HG03196 (cell line): ENCODE results near the gene MVP.
"Not testable (repeated sequence)": the region's sequence is repeated elsewhere in the genome, so short reads cannot be mapped to it uniquely, and the experiment has no call there.

ENCODE experiments used
- ATAC-seq: cut with Tn5 transposase; IDR thresholded peaks from one replicate; pipeline ENCODE4 v1.9.1; 2021; ENCODE audit not compliant: unreplicated experiment

The MVP gene

GRCh38 chr16:29868396-29869009, 48.2 kb downstream of the MVP start:
- no peak for ATAC-seq

DNA sequence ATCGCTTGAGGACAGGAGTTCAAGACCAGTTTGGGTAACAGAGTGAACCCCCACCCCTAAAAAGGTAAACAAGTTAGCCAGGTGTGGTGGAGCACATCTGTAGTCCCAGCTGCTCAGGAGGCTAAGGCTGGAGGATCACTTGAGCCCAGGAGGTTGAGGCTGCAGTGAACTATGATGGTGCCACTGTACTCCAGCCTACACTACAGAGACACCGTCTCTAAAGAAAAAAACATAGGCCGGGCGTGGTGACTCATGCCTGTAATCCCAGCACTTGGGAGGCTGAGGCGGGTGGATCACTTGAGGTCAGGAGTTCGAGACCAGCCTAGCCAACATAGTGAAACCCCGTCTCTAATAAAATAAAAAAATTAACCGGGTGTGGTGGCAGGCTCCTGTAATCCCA, 48.8 kb downstream of the MVP start:
- ATAC-seq = not testable (repeated sequence)

GRCh38 chr16:29871822-29872546, 51.7 kb downstream of the MVP start:
- no peak for ATAC-seq

DNA sequence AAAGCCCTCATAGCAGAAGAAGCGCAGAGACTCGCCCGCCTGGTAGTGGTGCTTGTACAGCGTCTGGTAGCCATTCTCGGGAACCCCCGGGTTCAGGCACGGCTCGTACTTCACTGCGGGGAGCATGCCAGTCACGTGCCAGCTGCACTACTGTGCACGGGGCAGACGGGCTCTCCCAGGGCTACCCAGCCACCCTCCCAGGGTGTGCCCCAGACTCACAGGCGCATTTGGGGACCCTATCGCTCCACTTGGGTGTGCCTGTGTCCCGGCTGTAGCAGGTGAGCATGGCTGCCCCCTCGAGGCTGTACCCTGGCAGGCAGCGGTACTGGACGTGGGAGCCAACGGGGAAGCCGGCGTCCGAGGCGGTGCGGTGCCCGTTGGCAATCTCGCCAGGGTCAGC, 53.1 kb downstream of the MVP start:
- ATAC-seq = no peak

DNA sequence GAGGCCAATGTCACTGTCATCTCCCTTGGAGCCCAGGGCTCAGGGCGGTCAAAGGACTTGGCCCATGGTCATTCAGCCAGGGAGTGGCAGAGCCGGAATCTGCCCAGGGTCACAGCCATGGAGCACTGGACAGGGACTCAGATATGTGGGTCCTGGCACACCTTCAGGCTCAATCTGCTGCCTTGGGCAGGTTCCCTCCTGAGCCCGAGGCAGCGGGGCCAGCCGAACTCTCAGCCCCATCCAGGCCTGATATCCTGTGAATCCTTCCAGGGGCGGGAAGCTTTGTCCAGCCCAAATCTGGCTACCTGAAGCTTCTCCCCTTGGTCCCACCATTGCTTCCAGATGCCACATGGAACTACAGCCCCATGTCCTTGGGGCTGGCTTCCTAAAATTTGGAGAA, 54.9 kb downstream of the MVP start:
- no peak for ATAC-seq

DNA sequence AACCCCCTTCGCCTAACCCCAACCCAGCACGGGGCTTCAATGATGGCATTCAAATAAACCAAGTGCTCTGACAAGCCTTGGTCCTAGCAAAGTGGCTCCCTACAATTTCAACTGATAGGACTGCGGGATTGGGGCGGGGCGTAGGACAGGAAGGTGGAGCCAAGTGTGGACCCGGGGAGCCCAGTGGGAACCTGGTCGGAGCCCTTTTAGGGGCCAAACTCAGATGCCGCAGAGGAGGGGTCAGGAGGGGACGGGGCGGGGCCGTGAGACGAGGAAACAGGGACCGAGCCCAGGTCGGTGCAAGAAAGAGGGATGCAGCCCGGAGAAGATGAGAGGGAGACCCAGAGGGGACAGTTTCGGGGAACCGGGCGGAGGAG, 55.9 kb downstream of the MVP start:
- no peak for ATAC-seq

GRCh38 chr16:29876594-29877249, 56.5 kb downstream of the MVP start:
- no peak for ATAC-seq

GRCh38 chr16:29877266-29877961, 57.2 kb downstream of the MVP start:
- no peak for ATAC-seq

GRCh38 chr16:29878172-29878571, 57.9 kb downstream of the MVP start:
- no peak for ATAC-seq

DNA sequence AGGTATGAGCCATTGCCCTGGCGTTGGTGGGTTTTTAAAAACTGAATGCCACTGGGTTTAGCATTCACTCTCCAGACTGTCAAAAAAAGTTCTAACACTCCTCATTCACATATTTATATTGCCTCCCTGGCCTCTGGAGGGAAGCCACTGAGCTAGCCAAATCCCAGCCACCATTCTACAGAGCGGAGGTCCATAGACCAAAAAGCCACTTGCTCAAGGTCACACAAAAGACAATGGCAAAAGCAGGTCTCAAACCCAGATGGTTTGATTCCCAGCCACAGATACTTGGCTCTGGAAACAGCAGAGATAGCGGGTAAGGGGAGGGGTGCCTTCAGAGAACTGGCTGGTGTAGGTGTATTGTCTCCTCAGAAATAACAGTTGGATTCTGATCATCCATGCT, 60.8 kb downstream of the MVP start:
- ATAC-seq = no peak

DNA sequence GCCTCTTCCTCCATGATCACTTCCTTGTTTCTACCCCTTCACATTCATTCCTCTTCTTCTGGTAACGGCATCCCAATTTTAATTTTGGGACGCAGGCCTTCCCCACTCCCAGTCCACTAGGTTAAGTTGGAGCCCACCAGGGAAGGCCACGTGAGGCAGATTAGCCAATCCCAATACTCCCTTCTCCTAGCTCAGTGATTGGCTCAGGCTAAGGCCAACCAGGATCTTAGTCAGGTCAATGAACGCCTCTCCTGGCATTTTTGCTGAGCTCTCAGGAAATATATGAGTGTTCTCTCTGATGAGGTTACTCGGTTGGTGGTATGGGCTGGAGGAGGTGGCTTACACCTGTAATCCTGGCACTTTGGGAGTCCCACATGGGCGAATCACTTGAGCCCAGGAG, 63.7 kb downstream of the MVP start:
- no peak for ATAC-seq

DNA sequence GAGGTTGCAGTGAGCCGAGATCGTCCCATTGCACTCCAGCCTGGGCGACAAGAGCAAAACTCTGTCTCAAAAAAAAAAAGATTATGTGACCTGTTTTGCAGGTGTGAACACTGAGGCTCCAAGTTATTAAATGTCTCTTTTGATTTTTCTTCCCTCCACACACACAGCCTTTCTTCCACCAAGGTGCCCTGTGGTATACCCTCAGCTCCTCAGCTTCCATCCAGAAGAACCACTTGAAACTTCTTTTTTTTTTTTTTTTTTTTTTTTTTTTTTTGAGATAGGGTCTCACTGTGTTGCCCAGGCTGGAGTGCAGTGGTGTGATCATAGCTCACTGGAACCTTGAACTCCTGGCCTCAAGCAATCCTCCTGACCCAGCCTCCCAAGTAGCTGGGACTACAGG, 69.1 kb downstream of the MVP start:
- ATAC-seq = not testable (repeated sequence)

DNA sequence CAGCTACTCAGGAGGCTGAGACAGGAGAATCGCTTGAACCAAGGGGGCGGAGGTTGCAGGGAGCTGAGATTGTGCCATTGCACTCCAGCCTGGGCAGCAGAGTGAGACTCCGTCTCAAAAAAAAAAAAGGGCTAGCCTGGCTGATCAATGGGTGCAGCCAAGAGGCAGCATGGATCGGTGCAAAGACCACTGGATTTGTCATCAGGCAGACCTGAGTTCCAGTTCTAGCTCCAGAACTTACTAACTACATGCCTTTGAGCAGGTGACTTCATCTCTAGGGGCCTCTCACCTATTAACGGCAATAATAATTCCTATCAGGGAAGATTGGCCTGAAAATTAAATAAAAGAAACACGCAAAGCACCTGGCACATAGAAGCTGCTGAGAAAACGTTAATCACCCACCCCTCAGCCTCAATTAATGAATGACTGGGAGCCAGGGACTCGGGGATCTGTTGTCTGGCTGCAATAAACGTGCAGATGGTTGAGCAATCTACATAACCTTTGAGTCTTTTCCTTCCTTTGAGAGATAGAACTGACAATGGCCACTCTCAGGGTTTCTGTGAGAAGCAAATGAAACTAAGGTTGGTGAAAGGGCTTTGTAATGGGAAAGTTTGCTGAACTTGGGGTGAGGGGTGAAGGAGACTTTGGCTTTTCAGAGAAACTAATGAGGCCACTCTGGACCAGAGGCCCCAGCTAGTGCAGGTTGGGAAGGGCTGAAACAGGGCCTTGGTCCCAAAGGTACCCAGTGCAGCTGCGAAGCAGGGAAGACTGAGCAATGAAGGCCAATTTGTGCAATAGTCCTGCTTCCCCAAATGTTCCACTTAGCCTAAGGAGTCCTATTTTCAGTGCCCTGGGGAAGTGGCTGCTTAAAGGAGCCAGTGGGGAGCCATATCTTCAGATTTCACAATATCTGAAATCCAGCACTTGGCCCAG, 71.5 kb downstream of the MVP start:
- no peak for ATAC-seq

GRCh38 chr16:29892458-29892813, 72.2 kb downstream of the MVP start:
- ATAC-seq = no peak

- no peak for ATAC-seq
These were observed 73.3 kb downstream of the MVP start for GRCh38 chr16:29893553-29893952.

- no peak for ATAC-seq
These were observed 74.1 kb downstream of the MVP start for GRCh38 chr16:29894352-29894751.

- ATAC-seq = no peak
These were observed 76.6 kb downstream of the MVP start for GRCh38 chr16:29896841-29897240.

- no peak for ATAC-seq
These were observed 77.1 kb downstream of the MVP start for GRCh38 chr16:29897333-29897732.
